ENCODE data around the gene SPOCK3. TPM values are rescaled to one million over a fixed set of nuclear protein-coding genes. Genes with fewer than 3 reads are reported as not detected.
"Not testable (repeated sequence)": the region's sequence is repeated elsewhere in the genome, so short reads cannot be mapped to it uniquely, and the experiment has no call there.

SPOCK3 gene
- total RNA-seq, 4 donors from 2014 or later: not detected

- TF ChIP-seq, protein P1, sequence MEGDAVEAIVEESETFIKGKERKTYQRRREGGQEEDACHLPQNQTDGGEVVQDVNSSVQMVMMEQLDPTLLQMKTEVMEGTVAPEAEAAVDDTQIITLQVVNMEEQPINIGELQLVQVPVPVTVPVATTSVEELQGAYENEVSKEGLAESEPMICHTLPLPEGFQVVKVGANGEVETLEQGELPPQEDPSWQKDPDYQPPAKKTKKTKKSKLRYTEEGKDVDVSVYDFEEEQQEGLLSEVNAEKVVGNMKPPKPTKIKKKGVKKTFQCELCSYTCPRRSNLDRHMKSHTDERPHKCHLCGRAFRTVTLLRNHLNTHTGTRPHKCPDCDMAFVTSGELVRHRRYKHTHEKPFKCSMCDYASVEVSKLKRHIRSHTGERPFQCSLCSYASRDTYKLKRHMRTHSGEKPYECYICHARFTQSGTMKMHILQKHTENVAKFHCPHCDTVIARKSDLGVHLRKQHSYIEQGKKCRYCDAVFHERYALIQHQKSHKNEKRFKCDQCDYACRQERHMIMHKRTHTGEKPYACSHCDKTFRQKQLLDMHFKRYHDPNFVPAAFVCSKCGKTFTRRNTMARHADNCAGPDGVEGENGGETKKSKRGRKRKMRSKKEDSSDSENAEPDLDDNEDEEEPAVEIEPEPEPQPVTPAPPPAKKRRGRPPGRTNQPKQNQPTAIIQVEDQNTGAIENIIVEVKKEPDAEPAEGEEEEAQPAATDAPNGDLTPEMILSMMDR (IDR thresholded peaks at IDR 0.05): no peak
- DNase-seq (ENCODE audit: low spot score) (no peak), ATAC-seq (ENCODE audit: low FRiP score) (no peak)
Measured at GRCh38 chr4:166895771-166896170, 338.5 kb downstream of the SPOCK3 start.

DNA sequence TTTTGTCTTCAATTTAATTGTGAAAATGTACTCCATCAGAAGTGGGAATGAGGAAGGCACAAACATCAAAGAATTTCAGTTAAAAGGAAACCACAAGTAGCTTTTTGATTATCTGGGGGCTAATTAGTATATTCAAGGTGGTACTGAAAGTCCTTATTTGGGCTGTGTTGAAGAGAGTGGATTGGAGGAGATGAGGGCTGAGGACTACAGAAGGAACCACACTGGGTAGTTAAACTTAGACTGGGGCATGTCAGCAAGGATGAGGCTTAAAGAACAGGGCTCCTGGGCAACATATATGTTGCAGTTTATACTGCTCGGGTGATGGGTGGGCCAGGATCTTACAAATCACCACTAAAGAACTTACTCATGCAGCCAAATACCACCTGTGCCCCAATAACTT is 346.8 kb downstream of the SPOCK3 start:
- TF ChIP-seq, protein P1 (IDR thresholded peaks at IDR 0.05): no peak
- DNase-seq (ENCODE audit: low spot score): no peak
- ATAC-seq (ENCODE audit: low FRiP score): no peak

DNA sequence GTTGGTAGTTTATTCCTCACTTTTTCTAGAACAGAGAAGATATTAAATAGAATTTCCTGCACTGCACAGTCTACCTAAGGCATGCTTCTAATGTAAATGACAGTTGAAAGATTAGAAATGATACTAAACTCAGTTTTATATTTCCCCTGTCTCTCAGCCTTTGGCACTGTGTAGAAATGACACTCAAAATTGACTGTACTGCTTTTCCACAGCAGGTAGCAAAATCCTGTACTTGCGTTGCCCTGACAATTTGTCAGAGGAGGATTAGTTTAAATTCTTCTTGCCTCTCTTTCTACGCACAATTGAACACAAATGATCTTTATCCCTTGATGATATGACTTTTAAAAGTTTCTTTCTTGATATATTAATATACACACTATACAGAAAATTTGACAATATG is 347.6 kb downstream of the SPOCK3 start:
- TF ChIP-seq, protein P1 (IDR thresholded peaks at IDR 0.05): no peak
- ATAC-seq (ENCODE audit: low FRiP score) (no peak), DNase-seq (ENCODE audit: low spot score) (no peak)

DNA sequence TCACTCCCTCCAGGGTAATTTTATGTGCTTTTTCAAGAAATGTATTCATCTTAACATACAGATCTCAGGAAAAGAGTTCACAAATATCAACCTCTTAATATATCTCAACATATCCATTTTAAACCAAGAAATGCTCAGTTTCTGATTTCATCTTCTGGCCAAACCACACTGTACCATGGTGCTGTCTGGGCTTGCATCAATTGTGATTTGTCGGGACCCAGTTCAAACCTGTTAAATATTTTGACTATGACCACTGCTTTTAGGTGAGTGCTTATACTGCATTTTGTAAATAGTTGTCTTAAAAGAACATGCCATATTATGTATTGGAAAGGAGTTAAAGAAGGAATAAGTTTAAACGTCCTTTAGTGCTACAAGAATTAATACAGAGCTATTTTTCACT is 352.1 kb downstream of the SPOCK3 start:
- DNase-seq (ENCODE audit: low spot score): no peak
- TF ChIP-seq, protein P1 (IDR thresholded peaks at IDR 0.05): no peak
- ATAC-seq (ENCODE audit: low FRiP score): no peak

DNA sequence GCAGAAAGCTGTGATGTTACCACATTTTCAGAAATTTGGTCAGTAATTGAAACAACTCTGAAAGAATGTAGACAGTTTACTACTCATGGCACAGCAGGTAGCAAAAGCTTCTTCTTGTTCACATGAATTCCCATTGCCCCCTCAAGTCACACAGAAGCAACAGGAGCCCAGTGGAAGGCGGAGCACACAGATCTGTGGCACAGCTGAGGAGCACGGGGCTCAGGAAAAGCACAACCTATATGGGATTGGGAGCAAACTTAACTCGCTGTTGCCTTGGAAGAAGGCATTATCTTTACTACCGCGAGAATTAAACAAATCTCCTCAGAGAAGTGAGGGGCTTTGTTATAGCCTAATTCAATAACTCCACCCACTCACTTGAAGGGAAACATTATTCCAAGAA is 358.5 kb downstream of the SPOCK3 start:
- ATAC-seq (ENCODE audit: low FRiP score): no peak
- TF ChIP-seq, protein P1 (IDR thresholded peaks at IDR 0.05): no peak
- no peak for DNase-seq (ENCODE audit: low spot score)

GRCh38 chr4:166862032-166862431 is 372.3 kb downstream of the SPOCK3 start:
- TF ChIP-seq, protein P1 (IDR thresholded peaks at IDR 0.05): no peak
- ATAC-seq (ENCODE audit: low FRiP score) (no peak), DNase-seq (ENCODE audit: low spot score) (no peak)

DNA sequence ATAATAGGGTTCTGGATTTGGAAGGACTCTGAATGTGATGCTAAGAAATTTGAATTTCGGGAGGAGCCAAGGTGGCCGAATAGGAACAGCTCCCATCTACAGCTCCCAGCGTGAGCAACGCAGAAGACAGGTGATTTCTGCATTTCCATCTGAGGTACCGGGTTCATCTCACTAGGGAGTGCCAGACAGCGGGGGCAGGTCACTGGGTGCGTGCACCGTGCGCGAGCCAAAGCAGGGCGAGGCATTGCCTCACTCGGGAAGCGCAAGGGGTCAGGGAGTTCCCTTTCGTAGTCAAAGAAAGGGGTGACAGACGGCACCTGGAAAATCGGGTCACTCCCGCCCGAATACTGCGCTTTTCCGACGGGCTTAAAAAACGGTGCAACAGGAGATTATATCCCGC is 383.9 kb downstream of the SPOCK3 start:
- not testable (repeated sequence) for DNase-seq (ENCODE audit: low spot score); ATAC-seq (ENCODE audit: low FRiP score)

GRCh38 chr4:166846939-166847338 is 387.4 kb downstream of the SPOCK3 start:
- TF ChIP-seq, protein P1 (IDR thresholded peaks at IDR 0.05): no peak
- ATAC-seq (ENCODE audit: low FRiP score) (no peak), DNase-seq (ENCODE audit: low spot score) (no peak)

Data from omental fat pad (tissue), 4 donors.